GM12872 (cell line): Measurements from ENCODE around the gene VEPH1.

Source experiments
- TF ChIP-seq, protein P1 (sequence below): IDR thresholded peaks from 3 replicates; pipeline ENCODE4 v1.5.1; 2011; ENCODE audit warnings: low read depth, mild to moderate bottlenecking, low read length, moderate library complexity; ENCODE audit not compliant: insufficient read depth

Gene VEPH1

DNA sequence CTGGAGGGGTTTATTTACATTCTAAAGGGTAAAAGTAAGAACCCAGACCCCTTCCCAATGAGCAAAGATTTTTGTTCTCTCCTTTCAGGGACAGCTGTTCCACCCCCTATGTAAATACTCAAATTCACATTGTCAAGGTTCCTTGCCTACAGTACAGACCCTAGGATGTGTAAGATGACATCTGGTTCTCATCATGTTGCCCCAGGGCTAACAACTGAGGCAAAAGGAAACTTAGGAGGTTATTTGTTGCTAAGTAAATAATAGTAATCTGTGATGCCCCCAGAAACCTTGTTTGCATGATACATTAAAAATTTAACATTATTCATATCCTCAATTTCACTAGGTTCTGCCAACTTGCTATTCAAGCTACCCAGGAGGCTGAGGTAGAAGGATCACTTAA, 208.3 kb downstream of the VEPH1 start:
- TF ChIP-seq, protein P1, sequence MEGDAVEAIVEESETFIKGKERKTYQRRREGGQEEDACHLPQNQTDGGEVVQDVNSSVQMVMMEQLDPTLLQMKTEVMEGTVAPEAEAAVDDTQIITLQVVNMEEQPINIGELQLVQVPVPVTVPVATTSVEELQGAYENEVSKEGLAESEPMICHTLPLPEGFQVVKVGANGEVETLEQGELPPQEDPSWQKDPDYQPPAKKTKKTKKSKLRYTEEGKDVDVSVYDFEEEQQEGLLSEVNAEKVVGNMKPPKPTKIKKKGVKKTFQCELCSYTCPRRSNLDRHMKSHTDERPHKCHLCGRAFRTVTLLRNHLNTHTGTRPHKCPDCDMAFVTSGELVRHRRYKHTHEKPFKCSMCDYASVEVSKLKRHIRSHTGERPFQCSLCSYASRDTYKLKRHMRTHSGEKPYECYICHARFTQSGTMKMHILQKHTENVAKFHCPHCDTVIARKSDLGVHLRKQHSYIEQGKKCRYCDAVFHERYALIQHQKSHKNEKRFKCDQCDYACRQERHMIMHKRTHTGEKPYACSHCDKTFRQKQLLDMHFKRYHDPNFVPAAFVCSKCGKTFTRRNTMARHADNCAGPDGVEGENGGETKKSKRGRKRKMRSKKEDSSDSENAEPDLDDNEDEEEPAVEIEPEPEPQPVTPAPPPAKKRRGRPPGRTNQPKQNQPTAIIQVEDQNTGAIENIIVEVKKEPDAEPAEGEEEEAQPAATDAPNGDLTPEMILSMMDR: no peak

DNA sequence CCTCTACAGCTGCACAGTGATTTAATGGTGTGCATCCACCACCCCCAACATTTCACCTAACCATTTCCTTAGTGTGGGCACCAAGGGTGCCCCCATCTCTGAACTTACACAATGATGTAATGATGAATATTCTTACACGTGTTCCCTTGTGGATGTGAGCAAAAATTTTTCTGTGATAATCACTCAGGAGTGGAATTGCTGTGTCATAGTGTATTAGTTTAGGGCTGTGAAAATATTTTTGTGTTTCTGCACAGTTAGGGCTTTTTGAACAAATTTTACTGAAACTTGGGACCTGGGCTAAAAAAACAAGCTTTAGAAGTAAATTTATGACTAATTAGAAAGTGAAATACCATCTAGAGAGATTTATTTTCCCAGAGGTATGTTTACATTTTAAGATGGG, 208.7 kb downstream of the VEPH1 start:
- TF ChIP-seq, protein P1: no peak

GRCh38 chr3:157290766-157291165, 212.4 kb downstream of the VEPH1 start:
- TF ChIP-seq, protein P1: no peak

DNA sequence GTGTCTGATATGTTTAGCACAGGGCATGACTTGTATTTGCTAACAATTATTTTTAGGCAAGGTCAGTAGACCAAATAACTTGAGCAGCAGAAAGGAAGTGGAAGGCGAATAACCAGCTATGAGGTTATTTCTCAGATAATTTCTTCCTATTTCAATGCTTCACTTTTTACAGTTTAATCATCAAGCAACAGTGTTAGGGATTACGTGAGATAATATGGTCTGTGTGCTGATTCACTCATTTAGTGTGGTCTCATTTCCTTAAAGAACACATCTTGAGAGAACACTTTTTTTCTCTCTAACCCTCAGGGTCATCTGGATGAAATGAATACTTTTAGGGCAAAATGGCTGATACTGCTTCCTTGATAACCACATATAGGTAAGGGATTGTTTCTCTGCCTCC, 217.2 kb downstream of the VEPH1 start:
- TF ChIP-seq, protein P1: no peak

DNA sequence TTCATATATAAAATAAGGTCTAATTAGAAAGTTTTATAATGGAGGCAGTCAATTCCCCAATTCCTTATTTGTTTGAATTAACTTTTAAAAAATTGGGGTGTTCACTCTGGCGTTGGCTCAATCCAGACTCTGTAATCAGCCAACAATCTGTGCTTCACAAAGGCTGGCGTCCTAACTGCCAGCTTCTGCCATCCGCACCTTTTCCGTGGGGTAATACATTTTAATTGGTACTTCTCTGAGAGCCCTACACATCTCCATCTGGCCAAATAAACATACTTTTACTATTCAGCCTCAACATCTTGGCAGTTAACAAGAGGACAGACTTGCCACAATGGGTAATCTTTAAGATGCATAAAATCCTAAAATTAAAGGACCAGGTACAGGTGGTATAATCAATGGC, 218.1 kb downstream of the VEPH1 start:
- TF ChIP-seq, protein P1: no peak

GRCh38 chr3:157284688-157285087, 218.5 kb downstream of the VEPH1 start:
- TF ChIP-seq, protein P1: no peak

DNA sequence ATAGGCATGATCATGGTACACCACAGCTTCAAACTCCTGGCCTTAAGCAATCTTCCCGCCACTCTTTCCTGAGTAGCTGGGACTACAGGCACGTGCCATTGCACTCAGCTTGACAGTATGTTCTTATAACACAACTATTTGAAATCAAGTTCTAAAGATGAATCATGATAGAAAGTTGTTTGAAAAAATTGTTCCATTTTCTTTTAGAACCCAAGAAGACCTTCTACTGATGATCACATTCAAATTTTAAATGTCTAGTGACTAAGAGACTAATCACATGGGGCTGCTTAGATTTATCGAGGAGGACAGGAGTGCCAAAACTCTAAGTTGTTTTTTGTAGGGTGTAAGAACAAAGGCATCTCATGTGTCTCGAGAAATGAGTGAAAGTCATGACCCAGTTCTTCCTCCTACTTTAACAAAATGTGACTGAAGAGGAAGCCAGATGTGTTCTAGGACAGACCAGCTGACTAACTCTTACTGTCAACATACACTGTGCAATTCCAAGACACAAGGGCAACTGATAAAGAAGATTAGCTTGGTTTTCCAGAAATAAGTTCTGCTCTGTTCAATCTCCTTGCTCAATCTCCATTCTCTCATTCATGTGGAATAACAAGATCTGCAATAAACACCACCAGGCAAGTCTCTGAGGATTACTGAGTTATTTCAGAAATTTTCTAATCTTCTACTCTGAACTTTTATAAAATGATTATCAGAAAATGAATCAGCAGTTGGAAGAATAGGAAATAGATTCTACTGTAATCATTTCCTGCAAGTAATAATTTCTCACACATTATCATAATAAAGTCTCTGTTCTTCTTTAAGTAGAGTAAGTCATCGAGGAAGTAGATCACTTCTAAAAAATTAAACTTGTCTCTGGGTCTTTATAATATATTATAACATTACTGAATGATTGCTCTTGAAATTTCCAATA, 220.7 kb downstream of the VEPH1 start:
- TF ChIP-seq, protein P1: no peak
